H9 (cell line): ENCODE data around the gene MYNN. TPM values are rescaled to one million over a fixed set of nuclear protein-coding genes. Genes with fewer than 3 reads are reported as not detected.

Experiments
- DNase-seq: peaks from one replicate; pipeline ENCODE4 v3.0.0-alpha.2; 2017
- H2AFZ ChIP-seq: one replicate; pipeline ENCODE4 v1.6.1; 2013; ENCODE audit warnings: mild to moderate bottlenecking, low read length, control low read depth, moderate library complexity
- H2AK5ac ChIP-seq: 2 replicates; pipeline ENCODE4 v1.6.1; 2013; ENCODE audit warnings: low read length, control low read depth, mixed read lengths; ENCODE audit not compliant: insufficient read length
- H2BK120ac ChIP-seq: one replicate; pipeline ENCODE4 v1.6.1; 2013; ENCODE audit warnings: low read depth, mild to moderate bottlenecking, low read length, control low read depth, inconsistent platforms; ENCODE audit not compliant: poor library complexity, severe bottlenecking
- H2BK12ac ChIP-seq: 2 replicates; pipeline ENCODE4 v1.6.1; 2013; ENCODE audit warnings: low read length, control low read depth, mixed read lengths, low read depth; ENCODE audit not compliant: insufficient read length
- H2BK15ac ChIP-seq: 2 replicates; pipeline ENCODE4 v1.6.1; 2013; ENCODE audit warnings: low read depth, low read length, control low read depth
- H2BK20ac ChIP-seq: one replicate; pipeline ENCODE4 v1.6.1; 2013; ENCODE audit warnings: low read depth, mild to moderate bottlenecking, low read length, control low read depth, inconsistent platforms; ENCODE audit not compliant: poor library complexity, severe bottlenecking
- H2BK5ac ChIP-seq: 2 replicates; pipeline ENCODE4 v1.6.1; 2013; ENCODE audit warnings: low read length, control low read depth, mixed read lengths; ENCODE audit not compliant: insufficient read length
- H3K14ac ChIP-seq: 2 replicates; pipeline ENCODE4 v1.6.1; 2013; ENCODE audit warnings: low read length, control low read depth; ENCODE audit not compliant: insufficient read depth
- H3K18ac ChIP-seq: 2 replicates; pipeline ENCODE4 v1.6.1; 2013; ENCODE audit warnings: low read depth, mild to moderate bottlenecking, mixed read lengths, low read length, control low read depth; ENCODE audit not compliant: insufficient read length
- H3K23ac ChIP-seq: 2 replicates; pipeline ENCODE4 v1.6.1; 2013; ENCODE audit warnings: low read length, control low read depth, mixed read lengths, low read depth; ENCODE audit not compliant: insufficient read length
- H3K23me2 ChIP-seq: 2 replicates; pipeline ENCODE4 v1.6.1; 2013; ENCODE audit warnings: low read depth, mild to moderate bottlenecking, mixed read lengths, low read length, control low read depth; ENCODE audit not compliant: insufficient read length, poor library complexity, severe bottlenecking
- H3K27ac ChIP-seq: 2 replicates; pipeline ENCODE4 v1.5.1; 2013; ENCODE audit warnings: low read length, control low read depth, mixed read lengths, low read depth; ENCODE audit not compliant: insufficient read length
- H3K27me3 ChIP-seq: 2 replicates; pipeline ENCODE4 v1.6.1; 2013; ENCODE audit warnings: low read length, control low read depth, inconsistent platforms; ENCODE audit not compliant: insufficient read depth
- H3K4ac ChIP-seq: 2 replicates; pipeline ENCODE4 v1.6.1; 2013; ENCODE audit warnings: low read depth, mild to moderate bottlenecking, control low read depth, inconsistent platforms, low read length, moderate library complexity
- H3K4me1 ChIP-seq: 2 replicates; pipeline ENCODE4 v1.6.1; 2013; ENCODE audit warnings: low read length, control low read depth, inconsistent platforms; ENCODE audit not compliant: insufficient read depth
- H3K4me2 ChIP-seq: 2 replicates; pipeline ENCODE4 v1.6.1; 2013; ENCODE audit warnings: low read length, control low read depth, mixed read lengths; ENCODE audit not compliant: insufficient read length, insufficient read depth
- H3K56ac ChIP-seq: 2 replicates; pipeline ENCODE4 v1.6.1; 2013; ENCODE audit warnings: low read depth, mild to moderate bottlenecking, mixed read lengths, low read length, control low read depth; ENCODE audit not compliant: insufficient read length
- H3K79me1 ChIP-seq: 2 replicates; pipeline ENCODE4 v1.6.1; 2013; ENCODE audit warnings: low read depth, mild to moderate bottlenecking, moderate library complexity, low read length, control low read depth, inconsistent platforms; ENCODE audit not compliant: insufficient read depth, poor library complexity, severe bottlenecking
- H3K79me2 ChIP-seq: 2 replicates; pipeline ENCODE4 v1.6.1; 2013; ENCODE audit warnings: low read length, control low read depth, inconsistent platforms; ENCODE audit not compliant: insufficient read depth
- H3K9ac ChIP-seq: 2 replicates; pipeline ENCODE4 v1.6.1; 2013; ENCODE audit warnings: low read length, control low read depth, mixed read lengths; ENCODE audit not compliant: insufficient read length; ENCODE audit errors: extremely low read depth
- H3K9me3 ChIP-seq: one replicate; pipeline ENCODE4 v1.6.1; 2013; ENCODE audit warnings: low read depth, low read length, inconsistent platforms; ENCODE audit not compliant: control insufficient read depth
- H3T11ph ChIP-seq: one replicate; pipeline ENCODE4 v1.6.1; 2013; ENCODE audit warnings: mild to moderate bottlenecking, low read length, control low read depth, inconsistent platforms
- H4K20me1 ChIP-seq: one replicate; pipeline ENCODE4 v1.6.1; 2013; ENCODE audit not compliant: control insufficient read depth, insufficient read length, insufficient read depth
- H4K5ac ChIP-seq: 2 replicates; pipeline ENCODE4 v1.6.1; 2013; ENCODE audit warnings: low read depth, mild to moderate bottlenecking, mixed read lengths, low read length, control low read depth; ENCODE audit not compliant: insufficient read length
- H4K8ac ChIP-seq: replicated peaks from 2 replicates; pipeline ENCODE4 v1.6.1; 2013; ENCODE audit warnings: low read length, control low read depth, mixed read lengths, low read depth; ENCODE audit not compliant: insufficient read length
- H4K91ac ChIP-seq: 2 replicates; pipeline ENCODE4 v1.6.1; 2013; ENCODE audit warnings: low read depth, mild to moderate bottlenecking, moderate library complexity, mixed read lengths, low read length, control low read depth; ENCODE audit not compliant: insufficient read length
- H3K27ac Mint-ChIP-seq, 3 experiments: 2 replicates in 2 of 3; 3 replicates in 1 of 3; pipeline ENCODE4 v1.8.0; 2020 to 2021; ENCODE audit warnings: mixed read lengths in 3 of 3, mild to moderate bottlenecking in 1 of 3, moderate library complexity in 1 of 3
- H3K27me3 Mint-ChIP-seq: 2 replicates; pipeline ENCODE4 v1.8.0; 2021; ENCODE audit warnings: low read depth, mild to moderate bottlenecking, moderate library complexity, mixed read lengths
- H3K36me3 Mint-ChIP-seq, 3 experiments: 2 replicates in 2 of 3; 3 replicates in 1 of 3; pipeline ENCODE4 v1.8.0; 2020 to 2021; ENCODE audit warnings: low read depth in 3 of 3, mixed read lengths in 3 of 3; ENCODE audit not compliant: insufficient read depth in 1 of 3
- H3K4me1 Mint-ChIP-seq, 2 experiments: 2 replicates each; pipeline ENCODE4 v1.8.0; 2020; ENCODE audit warnings: mixed read lengths in 2 of 2
- H3K4me3 Mint-ChIP-seq, 2 experiments: 2 replicates in 1 of 2; 3 replicates in 1 of 2; pipeline ENCODE4 v1.8.0; 2020 to 2021; ENCODE audit warnings: mild to moderate bottlenecking in 2 of 2, mixed read lengths in 2 of 2, moderate library complexity in 1 of 2
- H3K9me3 Mint-ChIP-seq, 2 experiments: 2 replicates in 1 of 2; 3 replicates in 1 of 2; pipeline ENCODE4 v1.8.0; 2020; ENCODE audit warnings: mild to moderate bottlenecking in 2 of 2, mixed read lengths in 2 of 2, moderate library complexity in 1 of 2
- CTCF ChIP-seq: fragments of 200-600 bp; sonication (generic); conservative IDR thresholded peaks from 3 replicates; pipeline ENCODE4 v1.8.0; 2021; ENCODE audit warnings: antibody characterized with exemption, mild to moderate bottlenecking
- WGBS: extraction: QIAGEN DNeasy Blood & Tissue Kit; methylation state at CpG from one replicate; pipeline ENCODE4 v1.1.7; 2013; ENCODE audit warnings: missing lambda C conversion rate, low lambda C conversion rate, mixed read lengths; ENCODE audit not compliant: insufficient read length; ENCODE audit errors: extremely low coverage; 5-methylcytosine and 5-hydroxymethylcytosine counted together
- total RNA-seq: library from RNA; stranded (reverse); gene quantifications from 2 replicates; pipeline ENCODE4 v1.2.1, GENCODE V29; 2021

MYNN gene
- total RNA-seq, 1 experiment from 2014 or later: 15.9 TPM

GRCh38 chr3:169777822-169778221, 4.6 kb downstream of the MYNN start:
- Histone ChIP-seq H3K27me3 (no peaks in the 10 kb centered on the region), H2BK20ac (no peak overlapping the region), H3K23ac (no peak overlapping the region), H4K91ac (no peak overlapping the region), H3K9me3 (no peaks in the 10 kb centered on the region), H3T11ph (no peak overlapping the region), H3K9ac (no peak overlapping the region), H3K4me1 (no peaks in the 10 kb centered on the region), H3K27ac (no peak overlapping the region), H3K14ac (no peak overlapping the region), H2AK5ac (no peak overlapping the region), H3K4ac (no peak overlapping the region), H2BK5ac (no peak overlapping the region), H3K23me2 (no peaks in the 10 kb centered on the region), H3K4me2 (no peak overlapping the region), H3K18ac (no peak overlapping the region), H2BK120ac (no peak overlapping the region), H4K20me1 (no peaks in the 10 kb centered on the region), H4K8ac (no peak overlapping the region), H4K5ac (no peak overlapping the region), H2BK15ac (no peak overlapping the region), H2AFZ (no peak overlapping the region), H3K79me2 (peaks cover 7% of the 10 kb centered on the region; the same call in 1 of the 2 replicates), H2BK12ac (no peak overlapping the region), H3K56ac (no peak overlapping the region), H3K79me1 (peaks cover 7% of the 10 kb centered on the region)
- Mint-ChIP-seq H3K27me3 (no peaks in the 10 kb centered on the region), H3K4me1 (peaks cover 22 to 23% of the 10 kb centered on the region in 2 experiments), H3K9me3 (no peaks in the 10 kb centered on the region; a peak in 1 of 5 replicates), H3K36me3 (peaks cover 30 to 74% (median 70%) of the 10 kb centered on the region in 3 experiments), H3K27ac (no peak overlapping the region), H3K4me3 (no peak overlapping the region)
- no peak for DNase-seq
- WGBS: no CpG with 5 or more reads among the region's 4 CpGs
- TF ChIP-seq CTCF: no peak
